Subcutaneous abdominal adipose tissue (tissue), 5 donors: Measurements from ENCODE around the gene PARG.

Experiments used
- H3K27ac ChIP-seq: one replicate; pipeline ENCODE4 v1.7.0; 2013; ENCODE audit warnings: low read depth, mild to moderate bottlenecking, inconsistent platforms, low read length, moderate library complexity
- H3K27me3 ChIP-seq, 5 donors: one replicate each; pipeline ENCODE4 v1.7.0; 2013; ENCODE audit warnings: low read length in 5 of 5, inconsistent platforms in 1 of 5; ENCODE audit not compliant: control insufficient read depth in 5 of 5, insufficient read depth in 4 of 5
- H3K36me3 ChIP-seq, 5 donors: one replicate each; pipeline ENCODE4 v1.7.0; 2013; ENCODE audit warnings: low read length in 5 of 5; ENCODE audit not compliant: control insufficient read depth in 5 of 5, insufficient read depth in 5 of 5
- H3K4me1 ChIP-seq, 5 donors: one replicate each; pipeline ENCODE4 v1.7.0; 2013; ENCODE audit warnings: low read length in 5 of 5, mild to moderate bottlenecking in 3 of 5, moderate library complexity in 1 of 5; ENCODE audit not compliant: control insufficient read depth in 5 of 5, insufficient read depth in 5 of 5
- H3K4me3 ChIP-seq, 5 donors: one replicate each; pipeline ENCODE4 v1.7.0; 2013; ENCODE audit warnings: low read length in 5 of 5, low read depth in 1 of 5
- H3K9ac ChIP-seq, 5 donors: one replicate each; pipeline ENCODE4 v1.7.0; 2013; ENCODE audit warnings: low read length in 5 of 5, mild to moderate bottlenecking in 4 of 5, moderate library complexity in 3 of 5
- H3K9me3 ChIP-seq, 5 donors: one replicate each; pipeline ENCODE4 v1.7.0; 2013; ENCODE audit warnings: low read length in 5 of 5; ENCODE audit not compliant: control insufficient read depth in 5 of 5
- donor health status: healthy.
- donor health status: healthy.
- donor health status: healthy.
- donor health status: healthy.
- donor health status: healthy.

Gene PARG

DNA sequence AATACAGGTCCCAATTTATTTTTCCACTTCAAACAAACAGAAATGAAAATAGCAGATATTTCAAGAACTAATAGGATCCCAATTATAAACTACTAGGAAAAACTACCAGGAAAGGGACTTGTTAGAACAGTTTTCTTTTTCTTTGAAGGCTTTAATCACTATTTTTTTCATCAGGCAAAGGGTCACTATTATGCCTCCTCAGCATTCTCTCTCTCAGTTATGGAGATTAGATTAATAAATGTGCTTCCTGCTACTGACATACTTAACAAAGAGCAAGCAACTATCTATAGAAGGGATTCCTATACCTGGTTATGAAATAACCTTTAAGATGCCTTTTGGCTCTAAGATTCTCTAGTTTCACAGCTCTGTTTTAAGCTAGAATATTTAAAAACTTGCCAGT, 108.7 kb downstream of the PARG start:
- H3K27ac ChIP-seq = no peak overlapping the region
- peaks cover 17 to 28% (median 20%) of the 10 kb centered on the region in 5 donors for H3K36me3 ChIP-seq
- no peaks in the 10 kb centered on the region for H3K27me3 ChIP-seq
- no peak overlapping the region for H3K4me3 ChIP-seq
- no peaks in the 10 kb centered on the region for H3K9me3 ChIP-seq
- H3K4me1 ChIP-seq = no peaks in the 10 kb centered on the region
- no peak overlapping the region for H3K9ac ChIP-seq

DNA sequence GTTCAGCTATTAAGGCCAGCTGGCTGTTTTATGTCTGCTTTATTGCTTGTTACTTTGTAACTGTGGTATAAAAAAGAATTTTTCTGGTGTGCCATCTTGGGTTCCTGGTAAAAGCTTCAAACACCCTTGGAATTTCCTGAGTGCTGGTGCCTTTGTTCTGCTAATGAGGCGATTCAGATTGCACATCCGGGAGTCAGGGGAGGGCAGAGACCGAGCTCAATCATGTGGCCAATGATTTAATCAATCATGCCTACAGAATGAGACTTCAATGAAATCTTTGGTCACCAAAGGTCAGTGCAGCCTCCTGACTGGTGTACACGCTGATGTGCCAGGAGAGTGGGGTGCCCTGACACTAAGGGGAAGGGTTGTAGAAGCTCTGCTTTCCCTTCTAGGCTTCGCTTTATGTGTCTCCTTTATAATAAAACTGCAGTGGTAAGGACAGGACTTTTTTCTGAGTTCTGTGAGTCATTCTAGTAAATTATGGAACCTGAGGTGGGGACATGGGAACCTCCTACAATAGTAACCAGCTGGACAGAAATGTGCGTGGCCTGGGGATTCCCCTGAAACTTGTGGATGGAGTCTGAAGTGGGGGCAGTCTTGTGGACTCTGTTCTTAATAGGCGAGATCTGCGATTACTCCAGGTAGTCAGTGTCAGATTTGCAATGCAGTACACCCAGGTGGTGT, 110.3 kb downstream of the PARG start:
- Histone ChIP-seq H3K9me3 (no peaks in the 10 kb centered on the region), H3K9ac (no peak overlapping the region), H3K36me3 (peaks cover 12 to 36% (median 15%) of the 10 kb centered on the region in 5 donors), H3K4me3 (no peak overlapping the region), H3K27me3 (no peaks in the 10 kb centered on the region), H3K4me1 (no peaks in the 10 kb centered on the region), H3K27ac (no peak overlapping the region)

DNA sequence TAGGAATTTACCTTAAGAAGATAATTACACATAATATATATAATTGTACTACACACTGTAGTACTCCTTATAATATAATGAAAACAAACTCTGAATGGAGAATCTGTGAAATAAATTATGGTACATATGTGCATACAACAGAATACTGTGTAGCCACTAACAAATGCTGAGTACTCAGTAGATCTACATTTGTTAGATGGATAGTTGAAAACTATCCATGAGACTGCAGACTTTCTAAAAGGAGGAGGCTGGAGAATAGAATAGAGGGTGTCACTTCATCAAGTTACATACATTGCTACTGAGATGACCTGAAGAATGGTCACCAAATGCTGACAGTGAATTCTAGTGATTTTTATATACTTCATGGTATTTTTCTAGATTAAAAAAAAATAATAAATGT, 111.0 kb downstream of the PARG start:
- H3K36me3 ChIP-seq = peaks cover 12 to 38% (median 15%) of the 10 kb centered on the region in 5 donors
- H3K27ac ChIP-seq = no peak overlapping the region
- no peaks in the 10 kb centered on the region for H3K27me3 ChIP-seq
- no peak overlapping the region for H3K4me3 ChIP-seq
- H3K4me1 ChIP-seq = no peaks in the 10 kb centered on the region
- H3K9ac ChIP-seq = no peak overlapping the region
- no peaks in the 10 kb centered on the region for H3K9me3 ChIP-seq

DNA sequence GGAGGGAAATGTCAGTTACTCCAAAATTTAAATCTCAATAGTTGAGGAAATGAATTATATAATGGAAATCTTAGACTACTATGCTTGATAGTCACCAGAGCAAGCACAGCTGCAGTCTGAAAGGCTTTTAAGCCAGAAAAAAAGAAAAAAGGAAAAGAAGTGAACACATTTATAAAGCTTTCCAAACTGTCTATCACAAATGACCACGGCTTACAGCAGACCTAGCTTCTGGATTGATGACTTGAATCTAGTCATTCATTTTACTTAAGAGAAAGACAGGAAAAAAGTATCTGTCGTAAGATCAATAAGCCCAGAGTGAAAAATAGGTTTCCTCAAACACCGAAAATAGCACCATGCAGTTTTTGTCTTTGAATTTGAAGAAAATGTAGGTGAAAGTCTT, 111.8 kb downstream of the PARG start:
- Histone ChIP-seq H3K9me3 (no peaks in the 10 kb centered on the region), H3K4me3 (no peak overlapping the region), H3K27ac (no peak overlapping the region), H3K36me3 (peaks cover 13 to 37% (median 19%) of the 10 kb centered on the region in 5 donors), H3K9ac (no peak overlapping the region), H3K4me1 (no peaks in the 10 kb centered on the region), H3K27me3 (no peaks in the 10 kb centered on the region)

DNA sequence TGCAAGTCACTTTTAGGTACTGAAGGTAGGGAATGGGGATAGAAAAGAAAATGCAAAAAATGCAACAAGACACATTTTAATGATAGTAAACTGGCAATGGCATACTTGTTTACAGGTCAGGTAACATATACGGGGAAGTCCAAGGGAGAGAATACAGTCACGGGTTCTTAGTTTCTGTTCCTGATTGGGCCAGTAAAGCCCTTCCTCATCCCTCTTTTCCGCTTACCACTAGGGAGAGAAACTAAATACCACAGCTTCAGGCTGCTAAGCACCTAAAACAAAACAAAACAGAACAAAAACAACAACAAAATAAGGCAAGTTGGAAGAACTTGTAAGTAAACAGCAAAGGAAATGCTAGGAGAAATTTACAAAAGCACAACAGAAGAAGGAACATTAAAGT, 114.5 kb downstream of the PARG start:
- Histone ChIP-seq H3K4me1 (no peaks in the 10 kb centered on the region), H3K27me3 (no peaks in the 10 kb centered on the region), H3K9me3 (no peaks in the 10 kb centered on the region), H3K36me3 (peaks cover 12 to 32% (median 22%) of the 10 kb centered on the region in 5 donors), H3K27ac (no peak overlapping the region), H3K4me3 (no peak overlapping the region), H3K9ac (no peak overlapping the region)

DNA sequence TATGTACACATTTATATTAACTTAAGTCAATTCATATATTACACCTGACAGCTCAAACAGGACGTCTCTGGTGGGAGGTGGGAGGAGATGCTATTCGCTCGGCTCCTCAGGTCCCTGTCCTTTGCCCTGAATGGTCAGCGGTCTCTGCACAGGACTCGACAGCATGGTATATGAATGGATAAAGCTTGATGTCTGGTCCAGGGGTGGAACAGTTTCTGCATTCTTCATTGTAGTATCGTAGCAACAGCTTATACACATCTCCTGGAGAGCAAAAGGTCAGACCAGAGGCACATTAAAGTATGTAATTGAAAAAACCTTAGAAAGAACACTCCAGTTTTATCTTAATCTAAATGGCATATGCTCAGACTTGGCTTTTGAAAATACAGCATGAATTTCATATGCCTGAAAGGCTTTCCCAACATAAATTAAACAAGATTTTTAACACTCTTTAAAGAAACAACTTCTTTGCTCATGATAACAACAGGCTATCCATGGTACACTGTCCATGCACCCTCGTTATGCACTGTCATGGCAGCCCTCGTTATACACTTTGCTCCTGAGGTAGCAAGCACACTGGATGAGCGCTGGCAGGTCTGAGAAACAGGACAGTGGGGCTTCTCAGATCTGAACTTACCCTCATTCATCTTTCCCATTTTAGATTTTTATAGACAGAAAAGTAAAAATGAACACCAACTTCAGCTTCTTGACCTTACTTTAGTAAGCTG, 122.4 kb downstream of the PARG start:
- peaks cover 0 to 5% (median 0%) of the 10 kb centered on the region in 5 donors for H3K4me1 ChIP-seq
- no peak overlapping the region for H3K4me3 ChIP-seq
- no peaks in the 10 kb centered on the region for H3K27me3 ChIP-seq
- no peaks in the 10 kb centered on the region for H3K9me3 ChIP-seq
- H3K27ac ChIP-seq = no peak overlapping the region
- peaks cover 28 to 48% (median 33%) of the 10 kb centered on the region in 5 donors for H3K36me3 ChIP-seq
- H3K9ac ChIP-seq = no peak overlapping the region

DNA sequence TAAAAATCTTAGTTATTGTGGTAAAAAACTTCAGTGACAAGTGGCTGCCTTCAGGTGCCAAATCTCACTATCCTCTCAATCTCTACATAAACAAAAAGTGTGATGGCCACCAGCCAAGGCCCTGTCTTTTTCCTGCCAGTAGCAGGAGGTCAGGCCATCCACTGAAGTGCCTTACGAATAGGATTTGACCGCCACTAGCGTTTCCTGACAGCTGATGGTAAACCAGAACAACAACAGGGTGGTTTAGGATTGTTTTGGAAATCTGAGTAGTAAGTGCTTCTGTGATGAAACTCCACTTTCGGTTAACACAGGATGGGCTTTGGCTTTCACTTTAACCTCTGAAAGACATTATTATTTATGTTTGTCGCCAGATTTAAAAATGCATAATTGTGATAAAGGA, 124.0 kb downstream of the PARG start:
- Histone ChIP-seq H3K9ac (no peak overlapping the region), H3K36me3 (peaks cover 28 to 48% (median 33%) of the 10 kb centered on the region in 5 donors), H3K4me1 (peaks cover 0 to 5% (median 0%) of the 10 kb centered on the region in 5 donors), H3K4me3 (peak overlapping the region in 1 of 5 donors; percentile 24), H3K9me3 (no peaks in the 10 kb centered on the region), H3K27ac (no peak overlapping the region), H3K27me3 (no peaks in the 10 kb centered on the region)

DNA sequence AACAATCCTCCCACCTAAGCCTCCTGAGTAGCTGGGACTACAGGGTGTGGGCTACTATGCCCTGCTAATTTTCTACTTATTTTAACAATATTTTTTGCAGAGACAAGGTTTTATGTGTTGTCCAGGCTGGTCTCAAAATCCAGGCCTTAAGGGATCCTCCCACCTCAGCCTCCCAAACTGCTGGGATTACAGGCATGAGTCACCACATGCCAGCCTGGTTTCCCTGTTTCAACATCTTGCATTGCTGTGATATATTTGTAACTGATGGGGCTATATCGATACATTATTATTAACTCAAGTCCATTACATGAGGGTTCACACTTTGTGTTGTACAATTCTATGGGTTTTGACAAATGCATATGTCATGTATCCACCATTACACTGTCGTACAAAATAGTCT, 137.8 kb downstream of the PARG start:
- Histone ChIP-seq H3K27ac (no peak overlapping the region), H3K9ac (no peak overlapping the region), H3K9me3 (peaks cover 0 to 5% (median 0%) of the 10 kb centered on the region in 5 donors), H3K4me1 (no peaks in the 10 kb centered on the region), H3K4me3 (no peak overlapping the region), H3K36me3 (no peaks in the 10 kb centered on the region), H3K27me3 (no peaks in the 10 kb centered on the region)

DNA sequence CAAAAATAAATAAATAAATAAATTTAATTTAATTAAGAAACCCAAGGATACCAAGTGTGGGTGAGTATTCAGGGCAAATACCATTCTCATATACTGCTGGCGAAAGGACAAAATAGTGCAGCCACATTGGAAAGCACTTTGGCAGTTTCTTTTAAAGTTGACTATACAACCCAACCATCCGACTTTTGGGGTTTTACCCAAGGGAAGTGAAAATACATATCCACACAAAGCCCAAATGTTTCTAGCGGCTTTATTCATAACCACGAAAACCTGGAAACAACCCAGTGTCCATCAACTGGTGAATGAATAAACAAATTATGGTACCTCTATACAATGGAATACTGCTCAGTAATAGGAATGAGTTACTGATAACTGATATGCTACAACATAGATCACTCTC, 143.6 kb downstream of the PARG start:
- no peak overlapping the region for H3K4me3 ChIP-seq
- H3K9ac ChIP-seq = no peak overlapping the region
- H3K9me3 ChIP-seq = no peaks in the 10 kb centered on the region
- H3K27ac ChIP-seq = no peak overlapping the region
- no peaks in the 10 kb centered on the region for H3K4me1 ChIP-seq
- H3K36me3 ChIP-seq = no peaks in the 10 kb centered on the region
- H3K27me3 ChIP-seq = no peaks in the 10 kb centered on the region

DNA sequence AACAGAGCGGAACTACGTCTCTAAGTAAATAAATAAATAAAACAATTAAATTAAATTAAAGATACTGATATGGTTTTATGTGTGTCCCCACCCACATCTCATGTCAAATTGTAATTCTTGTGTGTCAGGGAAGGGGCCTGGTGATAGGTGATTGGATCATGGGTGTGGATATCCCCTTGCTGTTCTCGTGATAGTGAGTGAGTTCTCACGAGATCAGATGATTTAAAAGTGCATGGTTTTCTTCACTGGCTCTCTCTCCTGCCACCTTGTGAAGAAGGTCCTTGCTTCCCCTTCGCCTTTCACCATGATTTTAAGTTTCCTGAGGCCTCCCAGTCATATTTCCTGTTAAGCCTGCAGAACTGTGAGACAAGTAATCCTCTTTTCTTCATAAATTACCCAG, 150.7 kb downstream of the PARG start:
- Histone ChIP-seq H3K9me3 (no peaks in the 10 kb centered on the region), H3K4me3 (no peak overlapping the region), H3K27me3 (no peaks in the 10 kb centered on the region), H3K9ac (no peak overlapping the region), H3K36me3 (no peaks in the 10 kb centered on the region), H3K4me1 (no peaks in the 10 kb centered on the region), H3K27ac (no peak overlapping the region)
